Lower lobe of right lung (tissue), 2 donors: Measurements from ENCODE around the gene CSKMT. TPM values are rescaled to one million over a fixed set of nuclear protein-coding genes. Genes with fewer than 3 reads are reported as not detected.
"Not testable (repeated sequence)": the region's sequence is repeated elsewhere in the genome, so short reads cannot be mapped to it uniquely, and the experiment has no call there.

Source experiments
- ATAC-seq, 2 donors: fragments of 200-7000 bp; cut with Tn5 transposase; one replicate each; pipeline ENCODE4 v1.9.1; 2020 to 2022; ENCODE audit warnings: mild to moderate bottlenecking in 2 of 2, moderate library complexity in 2 of 2
- DNase-seq: peaks from one replicate; pipeline ENCODE4 v3.0.0-alpha.2; 2020
- H3K27ac ChIP-seq: fragments of 200-600 bp; one replicate; pipeline ENCODE4 v1.8.0; 2022
- H3K27me3 ChIP-seq: fragments of 200-600 bp; one replicate; pipeline ENCODE4 v1.8.0; 2022; ENCODE audit warnings: low read depth
- H3K36me3 ChIP-seq: fragments of 200-600 bp; one replicate; pipeline ENCODE4 v1.8.0; 2022; ENCODE audit warnings: mild to moderate bottlenecking
- H3K4me1 ChIP-seq: fragments of 200-600 bp; one replicate; pipeline ENCODE4 v1.8.0; 2022
- H3K4me3 ChIP-seq: fragments of 200-600 bp; one replicate; pipeline ENCODE4 v1.8.0; 2022; ENCODE audit warnings: mild to moderate bottlenecking
- H3K9me3 ChIP-seq: fragments of 200-600 bp; one replicate; pipeline ENCODE4 v1.8.0; 2022
- CTCF ChIP-seq: fragments of 200-600 bp; IDR thresholded peaks from one replicate; pipeline ENCODE4 v1.8.0; 2022; ENCODE audit warnings: antibody characterized with exemption, mild to moderate bottlenecking
- intact Hi-C: fragments of 100-400 bp; cut with DNase I; formaldehyde crosslinking; loops from one replicate; pipeline ENCODE4 v1.11.0; 2022
- total RNA-seq: library from RNA; stranded (reverse); fragmentation: NEBNext Ultra II Directional; extraction: Animal tissue kit (Norgen Biotek cat#: 25700); gene quantifications from one replicate; pipeline ENCODE4 v1.2.1, GENCODE V29; 2021
- donor health status: DM: no; HTN: yes; CAD: no; lungs with severe emphysema.

The CSKMT gene
- total RNA-seq, 1 donor from 2014 or later, result 12.1 TPM

GRCh38 chr11:62649486-62649885, 15.6 kb upstream of the CSKMT start:
- intact Hi-C loops, result no loop called here
- H3K4me1 ChIP-seq, result peaks cover 43% of the 10 kb centered on the region
- ATAC-seq, result no peak
- no peaks in the 10 kb centered on the region for H3K27me3 ChIP-seq
- no peak overlapping the region for H3K4me3 ChIP-seq
- peaks cover 26% of the 10 kb centered on the region for H3K36me3 ChIP-seq
- DNase-seq, result no peak
- H3K27ac ChIP-seq, result no peak overlapping the region
- no peak for TF ChIP-seq CTCF
- no peaks in the 10 kb centered on the region for H3K9me3 ChIP-seq

DNA sequence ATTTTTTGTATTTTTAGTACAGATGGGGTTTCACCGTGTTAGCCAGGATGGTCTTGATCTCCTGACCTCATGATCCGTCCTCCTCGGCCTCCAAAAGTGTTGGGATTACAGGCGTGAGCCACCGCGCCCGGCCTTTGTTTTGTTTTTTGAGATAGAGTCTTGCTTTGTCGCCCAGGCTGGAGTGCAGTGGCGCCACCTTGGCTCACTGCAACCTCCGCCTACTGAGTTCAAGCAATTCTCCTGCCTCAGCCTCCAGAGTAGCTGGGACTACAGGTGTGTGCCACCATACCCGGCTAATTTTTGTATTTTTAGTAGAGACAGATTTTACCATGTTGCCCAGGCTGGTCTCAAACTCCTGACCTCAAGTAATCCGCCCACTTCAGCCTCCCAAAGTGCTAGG, 14.8 kb upstream of the CSKMT start:
- H3K27ac ChIP-seq, ATAC-seq, intact Hi-C loops, H3K9me3 ChIP-seq, H3K27me3 ChIP-seq, H3K4me3 ChIP-seq, DNase-seq: not testable (repeated sequence)
- Histone ChIP-seq H3K36me3 (peaks cover 22% of the 10 kb centered on the region), H3K4me1 (peaks cover 35% of the 10 kb centered on the region)

- DNase-seq (no peak), ATAC-seq (no peak)
- H3K4me3 ChIP-seq, result peak overlapping the region; percentile 80
- H3K36me3 ChIP-seq, result peaks cover 22% of the 10 kb centered on the region
- intact Hi-C loops, result no loop called here
- H3K4me1 ChIP-seq, result peaks cover 23% of the 10 kb centered on the region
- no peak for TF ChIP-seq CTCF
- no peaks in the 10 kb centered on the region for H3K27me3 ChIP-seq
- peak overlapping the region; percentile 91 for H3K27ac ChIP-seq
- no peaks in the 10 kb centered on the region for H3K9me3 ChIP-seq
Observed at GRCh38 chr11:62652161-62653006, 12.7 kb upstream of the CSKMT start.

DNA sequence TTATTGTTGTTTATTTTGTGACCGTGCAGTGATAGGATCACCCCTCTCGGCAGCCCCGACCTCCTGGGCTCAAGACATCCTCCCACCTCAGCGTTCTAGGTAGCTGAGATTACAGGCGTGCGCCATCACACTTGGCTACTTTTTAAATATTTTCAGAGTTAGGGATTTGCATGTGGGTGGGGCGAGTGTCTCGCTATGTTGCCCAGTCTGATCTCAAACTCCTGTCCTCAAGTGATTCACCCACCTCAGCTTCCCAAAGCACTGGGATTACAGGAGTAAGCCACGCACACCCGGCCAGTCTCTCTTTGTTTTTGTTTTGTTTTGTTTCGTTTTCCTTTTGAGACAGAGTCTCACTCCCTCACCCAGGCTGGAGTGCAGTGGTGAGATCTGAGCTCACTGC, 10.8 kb upstream of the CSKMT start:
- H3K27ac ChIP-seq, result no peak overlapping the region
- no peaks in the 10 kb centered on the region for H3K9me3 ChIP-seq
- intact Hi-C loops, result no loop called here
- peaks cover 21% of the 10 kb centered on the region for H3K4me1 ChIP-seq
- H3K27me3 ChIP-seq, result no peaks in the 10 kb centered on the region
- DNase-seq, result no peak
- TF ChIP-seq CTCF, result no peak
- no peak for ATAC-seq
- no peak overlapping the region for H3K4me3 ChIP-seq
- H3K36me3 ChIP-seq, result peaks cover 6% of the 10 kb centered on the region

- H3K27me3 ChIP-seq, result no peaks in the 10 kb centered on the region
- peaks cover 8% of the 10 kb centered on the region for H3K4me1 ChIP-seq
- H3K4me3 ChIP-seq, result no peak overlapping the region
- H3K27ac ChIP-seq, result no peak overlapping the region
- H3K9me3 ChIP-seq, result no peaks in the 10 kb centered on the region
- intact Hi-C loops, result no loop called here
- ATAC-seq, result no peak
- peaks cover 4% of the 10 kb centered on the region for H3K36me3 ChIP-seq
- DNase-seq, result no peak
- TF ChIP-seq CTCF, result no peak
Observed at GRCh38 chr11:62656796-62657429, 8.2 kb upstream of the CSKMT start.
